DOHH2 (cell line): ENCODE results near the gene MMP24OS.

ENCODE experiments used
- H3F3A ChIP-seq: fragments of 200-600 bp; sonication (generic), shearing (Covaris generic); 2 replicates; pipeline ENCODE4 v1.6.0; 2016; ENCODE audit warnings: antibody characterized with exemption, mild to moderate bottlenecking; ENCODE audit not compliant: control insufficient read depth, insufficient read depth
- H3K27ac ChIP-seq: fragments of 200-600 bp; sonication (generic); 2 replicates; pipeline ENCODE4 v1.5.1; 2014; ENCODE audit warnings: low read depth, mild to moderate bottlenecking, low read length, moderate library complexity
- H3K27me3 ChIP-seq: fragments of 200-600 bp; sonication (generic); 2 replicates; pipeline ENCODE4 v1.6.1; 2014; ENCODE audit warnings: mild to moderate bottlenecking, low read length, mixed read lengths; ENCODE audit not compliant: control insufficient read depth
- H3K36me3 ChIP-seq: fragments of 200-600 bp; sonication (generic); 2 replicates; pipeline ENCODE4 v1.6.1; 2014; ENCODE audit warnings: mild to moderate bottlenecking, low read length, moderate library complexity, mixed read lengths; ENCODE audit not compliant: control insufficient read depth
- H3K4me1 ChIP-seq: fragments of 200-600 bp; sonication (generic); 2 replicates; pipeline ENCODE4 v1.6.1; 2014; ENCODE audit warnings: mild to moderate bottlenecking, low read length, mixed read lengths; ENCODE audit not compliant: control insufficient read depth
- H3K4me2 ChIP-seq: fragments of 200-600 bp; sonication (generic); 2 replicates; pipeline ENCODE4 v1.6.0; 2014; ENCODE audit warnings: mild to moderate bottlenecking, low read length, moderate library complexity
- H3K4me3 ChIP-seq: fragments of 200-600 bp; sonication (generic); 2 replicates; pipeline ENCODE4 v1.5.1; 2014; ENCODE audit warnings: mild to moderate bottlenecking, low read length, mixed read lengths
- H3K79me2 ChIP-seq: fragments of 200-600 bp; sonication (generic); 2 replicates; pipeline ENCODE4 v1.6.1; 2014; ENCODE audit warnings: mild to moderate bottlenecking, low read length, mixed read lengths; ENCODE audit not compliant: control insufficient read depth
- H3K9me2 ChIP-seq: fragments of 200-600 bp; sonication (generic); replicated peaks from 2 replicates; pipeline ENCODE4 v1.6.1; 2014; ENCODE audit warnings: mild to moderate bottlenecking, low read length, mixed read lengths; ENCODE audit not compliant: control insufficient read depth
- H3K9me3 ChIP-seq: fragments of 200-600 bp; sonication (generic); 2 replicates; pipeline ENCODE4 v1.6.1; 2014; ENCODE audit warnings: antibody characterized with exemption, low read length, mixed read lengths; ENCODE audit not compliant: control insufficient read depth, insufficient read depth
- H4K20me1 ChIP-seq: fragments of 200-600 bp; sonication (generic); 2 replicates; pipeline ENCODE4 v1.6.0; 2014; ENCODE audit warnings: low read depth, mild to moderate bottlenecking, antibody characterized with exemption, low read length, moderate library complexity; ENCODE audit not compliant: control insufficient read depth, insufficient read depth
- EZH2phosphoT487 ChIP-seq: fragments of 200-600 bp; sonication (generic); IDR thresholded peaks from 2 replicates; pipeline ENCODE4 v1.6.1; 2017; ENCODE audit warnings: borderline replicate concordance, mild to moderate bottlenecking, antibody characterized with exemption, low read length, moderate library complexity, mixed read lengths
- TF ChIP-seq, protein P1 (sequence below): fragments of 200-600 bp; sonication (generic); IDR thresholded peaks from one replicate; pipeline ENCODE4 v1.5.1; 2014; ENCODE audit warnings: antibody characterized with exemption, mild to moderate bottlenecking, low read depth, low read length; ENCODE audit not compliant: poor library complexity, severe bottlenecking

MMP24OS gene

DNA sequence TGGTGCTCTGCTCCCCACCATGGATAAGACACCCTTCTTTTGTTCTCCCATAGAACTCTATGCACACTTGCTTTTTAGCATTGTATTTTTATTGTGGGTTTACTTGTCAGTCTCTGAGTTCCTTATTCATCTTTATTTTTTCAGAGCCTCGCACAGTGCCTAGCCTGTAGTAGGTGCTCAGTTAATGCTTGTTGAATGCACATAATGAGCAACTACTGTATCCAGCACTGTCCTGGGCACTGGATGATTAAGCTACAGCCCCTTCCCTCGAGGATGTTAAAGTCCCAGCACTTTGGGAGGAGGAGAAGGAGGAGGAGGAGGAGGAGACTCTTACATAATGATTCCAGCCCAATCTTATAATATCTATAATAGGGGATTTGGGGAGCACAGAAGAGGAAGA is 34.6 kb downstream of the MMP24OS start:
- Histone ChIP-seq H3K4me3 (no peak overlapping the region), H3K4me2 (no peak overlapping the region), H3K9me2 (no peaks in the 10 kb centered on the region), H3K4me1 (no peaks in the 10 kb centered on the region), H3K36me3 (no peaks in the 10 kb centered on the region), H3F3A (no peaks in the 10 kb centered on the region), H4K20me1 (no peaks in the 10 kb centered on the region), H3K79me2 (no peaks in the 10 kb centered on the region), H3K27me3 (peaks cover 12% of the 10 kb centered on the region), H3K27ac (no peak overlapping the region), H3K9me3 (no peaks in the 10 kb centered on the region)
- no peak for TF ChIP-seq EZH2phosphoT487
- TF ChIP-seq, protein P1, sequence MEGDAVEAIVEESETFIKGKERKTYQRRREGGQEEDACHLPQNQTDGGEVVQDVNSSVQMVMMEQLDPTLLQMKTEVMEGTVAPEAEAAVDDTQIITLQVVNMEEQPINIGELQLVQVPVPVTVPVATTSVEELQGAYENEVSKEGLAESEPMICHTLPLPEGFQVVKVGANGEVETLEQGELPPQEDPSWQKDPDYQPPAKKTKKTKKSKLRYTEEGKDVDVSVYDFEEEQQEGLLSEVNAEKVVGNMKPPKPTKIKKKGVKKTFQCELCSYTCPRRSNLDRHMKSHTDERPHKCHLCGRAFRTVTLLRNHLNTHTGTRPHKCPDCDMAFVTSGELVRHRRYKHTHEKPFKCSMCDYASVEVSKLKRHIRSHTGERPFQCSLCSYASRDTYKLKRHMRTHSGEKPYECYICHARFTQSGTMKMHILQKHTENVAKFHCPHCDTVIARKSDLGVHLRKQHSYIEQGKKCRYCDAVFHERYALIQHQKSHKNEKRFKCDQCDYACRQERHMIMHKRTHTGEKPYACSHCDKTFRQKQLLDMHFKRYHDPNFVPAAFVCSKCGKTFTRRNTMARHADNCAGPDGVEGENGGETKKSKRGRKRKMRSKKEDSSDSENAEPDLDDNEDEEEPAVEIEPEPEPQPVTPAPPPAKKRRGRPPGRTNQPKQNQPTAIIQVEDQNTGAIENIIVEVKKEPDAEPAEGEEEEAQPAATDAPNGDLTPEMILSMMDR, result no peak

DNA sequence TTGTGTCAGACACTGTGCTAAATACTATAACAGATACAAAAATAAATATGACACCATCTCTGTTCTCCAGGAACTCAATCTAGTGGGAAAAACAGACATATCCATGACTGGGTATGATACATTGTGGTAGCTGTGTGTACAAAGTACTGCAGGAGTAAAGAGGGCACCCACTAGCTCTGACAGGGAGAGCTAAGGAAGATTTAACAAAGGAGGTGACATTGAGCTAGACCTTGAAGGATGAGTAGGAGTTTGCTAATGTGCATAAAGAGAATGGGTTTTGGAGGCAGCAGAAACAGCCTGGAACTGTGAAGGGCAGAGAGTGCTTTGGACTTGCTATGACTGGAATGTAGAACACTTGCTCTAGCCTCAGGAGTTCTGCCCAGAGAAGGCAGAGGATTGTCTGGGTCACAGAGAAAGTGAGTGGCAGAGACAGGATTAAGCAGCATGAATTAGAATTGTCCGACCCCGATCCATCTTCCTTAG is 37.1 kb downstream of the MMP24OS start:
- no peak for TF ChIP-seq EZH2phosphoT487
- TF ChIP-seq, protein P1, result no peak
- H3K9me3 ChIP-seq, result no peaks in the 10 kb centered on the region
- no peaks in the 10 kb centered on the region for H3K36me3 ChIP-seq

DNA sequence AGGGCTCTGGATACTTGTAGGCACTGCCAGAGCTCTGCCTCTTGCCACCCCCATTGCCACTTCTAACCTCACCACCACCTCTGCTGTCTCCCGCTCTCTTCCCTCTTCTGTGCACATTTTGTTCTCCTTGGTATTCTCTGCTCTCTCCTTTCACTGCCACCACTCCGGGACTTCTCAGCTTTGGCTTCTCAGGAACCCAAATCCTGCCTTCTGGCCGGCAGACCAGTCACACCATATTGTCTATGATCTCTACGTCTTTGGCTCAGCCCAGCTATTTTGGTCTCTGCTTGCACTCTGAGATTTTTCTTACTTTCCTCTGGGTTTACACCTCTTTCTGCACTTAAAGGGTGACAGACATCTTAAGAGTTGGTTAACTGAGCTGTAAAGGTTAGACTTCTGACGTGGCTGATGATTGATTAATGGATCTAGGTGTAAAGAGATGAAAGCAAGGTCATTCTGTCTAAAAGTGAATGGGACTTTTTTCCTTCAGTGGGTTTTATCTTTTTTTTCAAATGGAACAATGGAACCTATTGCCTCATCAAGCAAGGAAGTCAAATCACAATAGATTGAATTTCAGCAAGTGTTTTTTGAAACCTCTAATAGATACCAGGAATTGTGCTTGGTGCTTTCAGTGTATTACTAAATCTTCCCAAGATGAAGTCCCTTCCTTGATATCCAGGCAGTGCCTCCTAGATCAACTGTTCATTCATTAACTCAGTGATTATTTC is 37.7 kb downstream of the MMP24OS start:
- Histone ChIP-seq H3K9me3 (no peaks in the 10 kb centered on the region), H3K36me3 (no peaks in the 10 kb centered on the region), H3F3A (no peaks in the 10 kb centered on the region), H4K20me1 (no peaks in the 10 kb centered on the region), H3K27ac (no peak overlapping the region), H3K4me2 (no peak overlapping the region), H3K9me2 (no peaks in the 10 kb centered on the region), H3K79me2 (no peaks in the 10 kb centered on the region), H3K4me1 (no peaks in the 10 kb centered on the region), H3K4me3 (no peak overlapping the region), H3K27me3 (peaks cover 19% of the 10 kb centered on the region)
- TF ChIP-seq EZH2phosphoT487, result no peak
- TF ChIP-seq, protein P1, result no peak

More for the DNA sequence above, 37.1 kb downstream of the MMP24OS start:
- no peak overlapping the region for H3K4me3 ChIP-seq
- no peaks in the 10 kb centered on the region for H4K20me1 ChIP-seq
- no peaks in the 10 kb centered on the region for H3F3A ChIP-seq
- no peak overlapping the region for H3K4me2 ChIP-seq
- H3K9me2 ChIP-seq, result no peaks in the 10 kb centered on the region
- no peaks in the 10 kb centered on the region for H3K4me1 ChIP-seq
- peaks cover 19% of the 10 kb centered on the region for H3K27me3 ChIP-seq
- no peaks in the 10 kb centered on the region for H3K79me2 ChIP-seq
- no peak overlapping the region for H3K27ac ChIP-seq
